HEK293 (cell line): Measurements from ENCODE around the gene CDH26.

Experiments used
- CTCF ChIA-PET: fragments of 350-600 bp; formaldehyde crosslinking; extraction: SDS; loops from one replicate; lab custom pipeline; 2021; ENCODE audit warnings: antibody characterized with exemption; lab: Yijun Ruan, JAX
- POLR2A ChIA-PET: fragments of 300-600 bp; formaldehyde crosslinking; extraction: SDS; loops from one replicate; lab custom pipeline; 2020; ENCODE audit warnings: antibody characterized with exemption, inconsistent platforms; lab: Yijun Ruan, JAX
- H3K27ac ChIP-seq: fragments of 200-500 bp; sonication (Bioruptor generic); 2 replicates; pipeline ENCODE4 v1.5.1; 2014; ENCODE audit warnings: low read depth, low read length, control low read depth, inconsistent platforms; ENCODE audit errors: extremely low read depth
- H3K36me3 ChIP-seq, 2 experiments: fragments of 200-500 bp in 1 of 2; sonication (Bioruptor generic) in 1 of 2; 1 replicate in 1 of 2; 2 replicates in 1 of 2; pipeline ENCODE4 v1.5.1; 2014 to 2017; ENCODE audit warnings: inconsistent platforms in 2 of 2, low read length in 2 of 2; ENCODE audit not compliant: control insufficient read depth in 2 of 2, insufficient read depth in 1 of 2
- H3K4me1 ChIP-seq: fragments of 200-500 bp; sonication (Bioruptor generic); 2 replicates; pipeline ENCODE4 v1.5.1; 2014; ENCODE audit warnings: mild to moderate bottlenecking, low read length, inconsistent platforms; ENCODE audit not compliant: control insufficient read depth, insufficient read depth
- H3K4me3 ChIP-seq: 2 replicates; pipeline ENCODE4 v1.5.1; 2011; ENCODE audit warnings: low read depth, mild to moderate bottlenecking, control low read depth, low read length, moderate library complexity
- H3K9me3 ChIP-seq: fragments of 200-500 bp; sonication (Bioruptor generic); 2 replicates; pipeline ENCODE4 v1.5.1; 2014; ENCODE audit warnings: low read depth, low read length, inconsistent platforms; ENCODE audit not compliant: control insufficient read depth, insufficient read depth
- BCL11A ChIP-seq: fragments of 450-650 bp; formaldehyde crosslinking; IDR thresholded peaks from 2 replicates; pipeline ENCODE4 v1.5.1; 2016; ENCODE audit warnings: low read depth, missing biosample characterization, missing genetic modification characterization
- GLI4 ChIP-seq: fragments of 450-650 bp; formaldehyde crosslinking; IDR thresholded peaks from 2 replicates; pipeline ENCODE4 v1.5.1; 2016; ENCODE audit warnings: missing biosample characterization, missing genetic modification characterization
- IKZF3 ChIP-seq: fragments of 450-650 bp; IDR thresholded peaks from 2 replicates; pipeline ENCODE4 v1.5.0; 2018; ENCODE audit warnings: missing biosample characterization, mild to moderate bottlenecking, missing genetic modification characterization, moderate library complexity
- KLF8 ChIP-seq: fragments of 450-650 bp; formaldehyde crosslinking; IDR thresholded peaks from 2 replicates; pipeline ENCODE4 v1.5.1; 2016; ENCODE audit warnings: missing biosample characterization, missing genetic modification characterization
- PRDM1 ChIP-seq: fragments of 450-650 bp; formaldehyde crosslinking; IDR thresholded peaks from 2 replicates; pipeline ENCODE4; 2016; ENCODE audit warnings: missing biosample characterization, missing genetic modification characterization
- SCRT1 ChIP-seq: fragments of 450-650 bp; formaldehyde crosslinking; IDR thresholded peaks from 2 replicates; pipeline ENCODE4 v1.5.1; 2016; ENCODE audit warnings: missing biosample characterization, missing genetic modification characterization, borderline replicate concordance
- ZFHX2 ChIP-seq: fragments of 450-650 bp; formaldehyde crosslinking; conservative IDR thresholded peaks from 2 replicates; pipeline ENCODE4 v1.5.1; 2016; ENCODE audit warnings: missing biosample characterization, missing genetic modification characterization
- ZNF112 ChIP-seq: fragments of 450-650 bp; formaldehyde crosslinking; IDR thresholded peaks from 2 replicates; pipeline ENCODE4 v1.5.0; 2017; ENCODE audit warnings: missing biosample characterization, missing genetic modification characterization
- ZNF114 ChIP-seq: fragments of 450-650 bp; formaldehyde crosslinking; IDR thresholded peaks from 2 replicates; pipeline ENCODE4 v1.5.0; 2017; ENCODE audit warnings: missing biosample characterization, missing genetic modification characterization
- ZNF133 ChIP-seq: fragments of 450-650 bp; formaldehyde crosslinking; IDR thresholded peaks from 2 replicates; pipeline ENCODE4 v1.5.1; 2016; ENCODE audit warnings: missing biosample characterization, missing genetic modification characterization
- ZNF140 ChIP-seq: fragments of 450-650 bp; formaldehyde crosslinking; IDR thresholded peaks from 2 replicates; pipeline ENCODE4 v1.5.1; 2016; ENCODE audit warnings: missing biosample characterization, missing genetic modification characterization
- ZNF16 ChIP-seq: fragments of 450-650 bp; formaldehyde crosslinking; IDR thresholded peaks from 2 replicates; pipeline ENCODE4 v1.5.1; 2016; ENCODE audit warnings: low read depth, missing biosample characterization, missing genetic modification characterization
- ZNF23 ChIP-seq: fragments of 450-650 bp; formaldehyde crosslinking; IDR thresholded peaks from 2 replicates; pipeline ENCODE4 v1.5.1; 2016; ENCODE audit warnings: missing biosample characterization, missing genetic modification characterization, borderline replicate concordance
- ZNF350 ChIP-seq: fragments of 450-650 bp; formaldehyde crosslinking; IDR thresholded peaks from 2 replicates; pipeline ENCODE4 v1.5.0; 2017; ENCODE audit warnings: missing biosample characterization, mild to moderate bottlenecking, missing genetic modification characterization
- ZNF416 ChIP-seq: fragments of 450-650 bp; formaldehyde crosslinking; IDR thresholded peaks from 2 replicates; pipeline ENCODE4 v1.5.1; 2016; ENCODE audit warnings: missing biosample characterization, missing genetic modification characterization
- ZNF473 ChIP-seq: fragments of 450-650 bp; formaldehyde crosslinking; IDR thresholded peaks from 2 replicates; pipeline ENCODE4 v1.5.1; 2017; ENCODE audit warnings: missing biosample characterization, missing genetic modification characterization
- ZNF549 ChIP-seq: fragments of 450-650 bp; IDR thresholded peaks from 2 replicates; pipeline ENCODE4 v1.5.1; 2018; ENCODE audit warnings: missing biosample characterization, missing genetic modification characterization, mild to moderate bottlenecking, inconsistent platforms, moderate library complexity
- ZNF558 ChIP-seq: fragments of 450-650 bp; formaldehyde crosslinking; IDR thresholded peaks from 2 replicates; pipeline ENCODE4 v1.5.1; 2016; ENCODE audit warnings: missing biosample characterization, missing genetic modification characterization
- ZNF560 ChIP-seq: fragments of 450-650 bp; formaldehyde crosslinking; IDR thresholded peaks from 2 replicates; pipeline ENCODE4 v1.5.1; 2017; ENCODE audit warnings: missing biosample characterization, missing genetic modification characterization, borderline replicate concordance
- ZNF610 ChIP-seq: fragments of 450-650 bp; formaldehyde crosslinking; IDR thresholded peaks from 2 replicates; pipeline ENCODE4 v1.5.1; 2016; ENCODE audit warnings: missing biosample characterization, missing genetic modification characterization, borderline replicate concordance
- ZXDB ChIP-seq: fragments of 450-650 bp; formaldehyde crosslinking; IDR thresholded peaks from 2 replicates; pipeline ENCODE4 v1.5.1; 2016; ENCODE audit warnings: missing biosample characterization, missing genetic modification characterization
- TF ChIP-seq, protein P1 (sequence below): fragments of 450-650 bp; formaldehyde crosslinking; IDR thresholded peaks from 2 replicates; pipeline ENCODE4 v1.5.1; 2016; ENCODE audit warnings: missing biosample characterization, missing genetic modification characterization
- TF ChIP-seq, protein P2 (sequence below): fragments of 450-650 bp; formaldehyde crosslinking; IDR thresholded peaks from 2 replicates; pipeline ENCODE4 v1.5.1; 2016; ENCODE audit warnings: missing biosample characterization, missing genetic modification characterization
- TF ChIP-seq, protein P3 (sequence below): fragments of 450-650 bp; formaldehyde crosslinking; IDR thresholded peaks from 2 replicates; pipeline ENCODE4; 2016; ENCODE audit warnings: missing biosample characterization, missing genetic modification characterization
- TF ChIP-seq, protein P4 (sequence below): fragments of 450-650 bp; IDR thresholded peaks from 2 replicates; pipeline ENCODE4 v1.5.1; 2018; ENCODE audit warnings: missing biosample characterization, missing genetic modification characterization
- TF ChIP-seq, protein P5 (sequence below): fragments of 450-650 bp; formaldehyde crosslinking; IDR thresholded peaks from 2 replicates; pipeline ENCODE4 v1.5.1; 2016; ENCODE audit warnings: missing biosample characterization, missing genetic modification characterization, borderline replicate concordance

CDH26 gene

DNA sequence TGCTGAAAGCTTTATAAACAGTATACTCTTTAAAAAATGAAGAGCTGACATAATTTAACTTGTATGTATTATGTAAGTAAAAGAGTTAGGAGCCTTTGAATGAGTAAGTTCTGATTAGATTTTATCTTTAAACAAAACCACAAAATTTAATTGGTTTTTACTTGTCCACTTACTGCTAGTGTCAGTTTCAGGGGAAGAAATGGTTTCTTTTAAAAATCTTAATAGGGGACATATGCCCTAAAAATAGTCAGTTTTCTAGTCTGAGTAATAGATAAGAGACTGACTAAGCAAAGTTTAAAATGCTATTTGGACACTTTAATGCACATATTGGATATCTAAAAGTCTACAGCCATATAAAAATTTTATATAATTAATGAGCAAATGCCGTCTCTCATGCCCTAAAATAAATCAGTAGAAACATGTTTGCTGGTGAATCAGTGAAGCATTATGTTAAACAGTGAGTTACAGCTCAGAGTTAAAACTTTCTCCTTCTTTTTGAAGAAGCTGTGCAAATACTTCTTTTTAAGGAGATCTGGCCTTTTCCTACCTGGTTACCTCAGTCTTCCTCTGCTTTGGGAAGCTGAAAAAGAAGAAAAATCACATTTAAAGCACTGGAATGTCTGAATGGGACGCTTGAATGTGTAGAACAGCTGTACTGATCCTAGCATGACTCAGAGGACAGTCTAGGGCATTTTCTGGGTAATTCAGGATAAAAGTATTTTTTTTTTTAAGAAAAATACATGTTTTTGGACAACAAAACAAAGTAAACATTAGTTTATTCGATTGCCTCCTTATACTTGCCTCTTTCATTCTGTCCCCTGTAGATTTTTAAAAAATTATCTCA lies 55.3 kb downstream of the CDH26 start:
- POLR2A ChIA-PET, result no interaction called here
- no peak for TF ChIP-seq ZNF549 (tag by site-specific recombination)
- no peak for TF ChIP-seq ZNF133 (tag by site-specific recombination)
- TF ChIP-seq, protein P1, sequence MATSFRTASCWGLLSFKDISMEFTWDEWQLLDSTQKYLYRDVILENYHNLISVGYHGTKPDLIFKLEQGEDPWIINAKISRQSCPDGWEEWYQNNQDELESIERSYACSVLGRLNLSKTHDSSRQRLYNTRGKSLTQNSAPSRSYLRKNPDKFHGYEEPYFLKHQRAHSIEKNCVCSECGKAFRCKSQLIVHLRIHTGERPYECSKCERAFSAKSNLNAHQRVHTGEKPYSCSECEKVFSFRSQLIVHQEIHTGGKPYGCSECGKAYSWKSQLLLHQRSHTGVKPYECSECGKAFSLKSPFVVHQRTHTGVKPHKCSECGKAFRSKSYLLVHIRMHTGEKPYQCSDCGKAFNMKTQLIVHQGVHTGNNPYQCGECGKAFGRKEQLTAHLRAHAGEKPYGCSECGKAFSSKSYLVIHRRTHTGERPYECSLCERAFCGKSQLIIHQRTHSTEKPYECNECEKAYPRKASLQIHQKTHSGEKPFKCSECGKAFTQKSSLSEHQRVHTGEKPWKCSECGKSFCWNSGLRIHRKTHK (tag by site-specific recombination), result no peak
- TF ChIP-seq, protein P2, sequence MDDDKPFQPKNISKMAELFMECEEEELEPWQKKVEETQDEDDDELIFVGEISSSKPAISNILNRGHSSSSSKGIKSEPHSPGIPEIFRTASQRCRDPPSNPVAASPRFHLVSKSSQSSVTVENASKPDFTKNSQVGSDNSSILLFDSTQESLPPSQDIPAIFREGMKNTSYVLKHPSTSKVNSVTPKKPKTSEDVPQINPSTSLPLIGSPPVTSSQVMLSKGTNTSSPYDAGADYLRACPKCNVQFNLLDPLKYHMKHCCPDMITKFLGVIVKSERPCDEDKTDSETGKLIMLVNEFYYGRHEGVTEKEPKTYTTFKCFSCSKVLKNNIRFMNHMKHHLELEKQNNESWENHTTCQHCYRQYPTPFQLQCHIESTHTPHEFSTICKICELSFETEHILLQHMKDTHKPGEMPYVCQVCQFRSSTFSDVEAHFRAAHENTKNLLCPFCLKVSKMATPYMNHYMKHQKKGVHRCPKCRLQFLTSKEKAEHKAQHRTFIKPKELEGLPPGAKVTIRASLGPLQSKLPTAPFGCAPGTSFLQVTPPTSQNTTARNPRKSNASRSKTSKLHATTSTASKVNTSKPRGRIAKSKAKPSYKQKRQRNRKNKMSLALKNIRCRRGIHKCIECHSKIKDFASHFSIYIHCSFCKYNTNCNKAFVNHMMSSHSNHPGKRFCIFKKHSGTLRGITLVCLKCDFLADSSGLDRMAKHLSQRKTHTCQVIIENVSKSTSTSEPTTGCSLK (tag by site-specific recombination), result no peak
- TF ChIP-seq, protein P3, sequence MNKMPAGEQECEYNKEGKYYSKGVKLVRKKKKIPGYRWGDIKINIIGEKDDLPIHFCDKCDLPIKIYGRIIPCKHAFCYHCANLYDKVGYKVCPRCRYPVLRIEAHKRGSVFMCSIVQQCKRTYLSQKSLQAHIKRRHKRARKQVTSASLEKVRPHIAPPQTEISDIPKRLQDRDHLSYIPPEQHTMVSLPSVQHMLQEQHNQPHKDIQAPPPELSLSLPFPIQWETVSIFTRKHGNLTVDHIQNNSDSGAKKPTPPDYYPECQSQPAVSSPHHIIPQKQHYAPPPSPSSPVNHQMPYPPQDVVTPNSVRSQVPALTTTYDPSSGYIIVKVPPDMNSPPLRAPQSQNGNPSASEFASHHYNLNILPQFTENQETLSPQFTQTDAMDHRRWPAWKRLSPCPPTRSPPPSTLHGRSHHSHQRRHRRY (tag by site-specific recombination), result no peak
- TF ChIP-seq ZNF416 (tag by site-specific recombination), result no peak
- TF ChIP-seq PRDM1 (tag by site-specific recombination), result no peak
- no peak for TF ChIP-seq SCRT1 (tag by site-specific recombination)
- no peak for TF ChIP-seq ZNF114
- no peak for TF ChIP-seq ZNF560 (tag by site-specific recombination)
- TF ChIP-seq KLF8 (tag by site-specific recombination), result peak; percentile 32; the same call in 1 of the 2 replicates
- TF ChIP-seq, protein P4, sequence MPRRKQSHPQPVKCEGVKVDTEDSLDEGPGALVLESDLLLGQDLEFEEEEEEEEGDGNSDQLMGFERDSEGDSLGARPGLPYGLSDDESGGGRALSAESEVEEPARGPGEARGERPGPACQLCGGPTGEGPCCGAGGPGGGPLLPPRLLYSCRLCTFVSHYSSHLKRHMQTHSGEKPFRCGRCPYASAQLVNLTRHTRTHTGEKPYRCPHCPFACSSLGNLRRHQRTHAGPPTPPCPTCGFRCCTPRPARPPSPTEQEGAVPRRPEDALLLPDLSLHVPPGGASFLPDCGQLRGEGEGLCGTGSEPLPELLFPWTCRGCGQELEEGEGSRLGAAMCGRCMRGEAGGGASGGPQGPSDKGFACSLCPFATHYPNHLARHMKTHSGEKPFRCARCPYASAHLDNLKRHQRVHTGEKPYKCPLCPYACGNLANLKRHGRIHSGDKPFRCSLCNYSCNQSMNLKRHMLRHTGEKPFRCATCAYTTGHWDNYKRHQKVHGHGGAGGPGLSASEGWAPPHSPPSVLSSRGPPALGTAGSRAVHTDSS (tag by site-specific recombination), result no peak
- TF ChIP-seq ZNF23 (tag by site-specific recombination), result no peak
- TF ChIP-seq ZXDB (tag by site-specific recombination), result peak; percentile 43; the same call in 1 of the 2 replicates
- no peak for TF ChIP-seq GLI4 (tag by site-specific recombination)
- no peak for TF ChIP-seq ZNF350
- TF ChIP-seq ZNF558 (tag by site-specific recombination), result no peak
- TF ChIP-seq ZNF16 (tag by site-specific recombination), result no peak
- TF ChIP-seq ZNF473 (tag by site-specific recombination), result no peak
- no peak for TF ChIP-seq ZNF610 (tag by site-specific recombination)
- TF ChIP-seq ZFHX2 (tag by site-specific recombination), result no peak
- TF ChIP-seq ZNF140 (tag by site-specific recombination), result no peak
- no peak for TF ChIP-seq ZNF112 (tag by site-specific recombination)
- no peak for TF ChIP-seq BCL11A (tag by site-specific recombination)
- TF ChIP-seq, protein P5, sequence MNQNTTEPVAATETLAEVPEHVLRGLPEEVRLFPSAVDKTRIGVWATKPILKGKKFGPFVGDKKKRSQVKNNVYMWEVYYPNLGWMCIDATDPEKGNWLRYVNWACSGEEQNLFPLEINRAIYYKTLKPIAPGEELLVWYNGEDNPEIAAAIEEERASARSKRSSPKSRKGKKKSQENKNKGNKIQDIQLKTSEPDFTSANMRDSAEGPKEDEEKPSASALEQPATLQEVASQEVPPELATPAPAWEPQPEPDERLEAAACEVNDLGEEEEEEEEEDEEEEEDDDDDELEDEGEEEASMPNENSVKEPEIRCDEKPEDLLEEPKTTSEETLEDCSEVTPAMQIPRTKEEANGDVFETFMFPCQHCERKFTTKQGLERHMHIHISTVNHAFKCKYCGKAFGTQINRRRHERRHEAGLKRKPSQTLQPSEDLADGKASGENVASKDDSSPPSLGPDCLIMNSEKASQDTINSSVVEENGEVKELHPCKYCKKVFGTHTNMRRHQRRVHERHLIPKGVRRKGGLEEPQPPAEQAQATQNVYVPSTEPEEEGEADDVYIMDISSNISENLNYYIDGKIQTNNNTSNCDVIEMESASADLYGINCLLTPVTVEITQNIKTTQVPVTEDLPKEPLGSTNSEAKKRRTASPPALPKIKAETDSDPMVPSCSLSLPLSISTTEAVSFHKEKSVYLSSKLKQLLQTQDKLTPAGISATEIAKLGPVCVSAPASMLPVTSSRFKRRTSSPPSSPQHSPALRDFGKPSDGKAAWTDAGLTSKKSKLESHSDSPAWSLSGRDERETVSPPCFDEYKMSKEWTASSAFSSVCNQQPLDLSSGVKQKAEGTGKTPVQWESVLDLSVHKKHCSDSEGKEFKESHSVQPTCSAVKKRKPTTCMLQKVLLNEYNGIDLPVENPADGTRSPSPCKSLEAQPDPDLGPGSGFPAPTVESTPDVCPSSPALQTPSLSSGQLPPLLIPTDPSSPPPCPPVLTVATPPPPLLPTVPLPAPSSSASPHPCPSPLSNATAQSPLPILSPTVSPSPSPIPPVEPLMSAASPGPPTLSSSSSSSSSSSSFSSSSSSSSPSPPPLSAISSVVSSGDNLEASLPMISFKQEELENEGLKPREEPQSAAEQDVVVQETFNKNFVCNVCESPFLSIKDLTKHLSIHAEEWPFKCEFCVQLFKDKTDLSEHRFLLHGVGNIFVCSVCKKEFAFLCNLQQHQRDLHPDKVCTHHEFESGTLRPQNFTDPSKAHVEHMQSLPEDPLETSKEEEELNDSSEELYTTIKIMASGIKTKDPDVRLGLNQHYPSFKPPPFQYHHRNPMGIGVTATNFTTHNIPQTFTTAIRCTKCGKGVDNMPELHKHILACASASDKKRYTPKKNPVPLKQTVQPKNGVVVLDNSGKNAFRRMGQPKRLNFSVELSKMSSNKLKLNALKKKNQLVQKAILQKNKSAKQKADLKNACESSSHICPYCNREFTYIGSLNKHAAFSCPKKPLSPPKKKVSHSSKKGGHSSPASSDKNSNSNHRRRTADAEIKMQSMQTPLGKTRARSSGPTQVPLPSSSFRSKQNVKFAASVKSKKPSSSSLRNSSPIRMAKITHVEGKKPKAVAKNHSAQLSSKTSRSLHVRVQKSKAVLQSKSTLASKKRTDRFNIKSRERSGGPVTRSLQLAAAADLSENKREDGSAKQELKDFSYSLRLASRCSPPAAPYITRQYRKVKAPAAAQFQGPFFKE (tag by site-specific recombination), result no peak
- no peak for TF ChIP-seq IKZF3 (tag by site-specific recombination)

More for the DNA sequence above, 55.3 kb downstream of the CDH26 start:
- no peak overlapping the region for H3K27ac ChIP-seq
- H3K4me1 ChIP-seq, result peaks cover 13% of the 10 kb centered on the region
- CTCF ChIA-PET, result interaction anchor here (0.7 to 1.5 kb wide), 6 partner anchors 39 to 1873 kb away, joined by 3 to 5 read pairs (median 4); no protein-coding TSS in a partner anchor
- H3K4me3 ChIP-seq, result no peak overlapping the region
- no peaks in the 10 kb centered on the region for H3K9me3 ChIP-seq
- no peaks in the 10 kb centered on the region for H3K36me3 ChIP-seq
